Erythroblast (primary cell): ENCODE data around the gene STMN3.

Source experiments
- GATA1 ChIP-seq: IDR thresholded peaks from 2 replicates; pipeline ENCODE4 v1.6.1; 2011; ENCODE audit warnings: low read depth, mild to moderate bottlenecking, control low read depth, low read length, moderate library complexity
- POLR2A ChIP-seq: IDR thresholded peaks from 2 replicates; pipeline ENCODE4 v1.6.1; 2011; ENCODE audit warnings: mild to moderate bottlenecking, low read length

GRCh38 chr20:63690003-63690897 is 37.0 kb upstream of the STMN3 start:
- TF ChIP-seq POLR2A: no peak
- no peak for TF ChIP-seq GATA1
